Progenitor cell of endocrine pancreas (in vitro differentiated cells): ENCODE data around the gene PALM2AKAP2. TPM values are rescaled to one million over a fixed set of nuclear protein-coding genes. Genes with fewer than 3 reads are reported as not detected.

Experiments
- DNase-seq: peaks from one replicate; pipeline ENCODE4 v3.0.0; 2021; ENCODE audit warnings: low spot score; ENCODE audit not compliant: unreplicated experiment
- H3K27ac Mint-ChIP-seq: 2 replicates; pipeline ENCODE4 v1.8.0; 2021; ENCODE audit warnings: mild to moderate bottlenecking, moderate library complexity, mixed read lengths
- H3K27me3 Mint-ChIP-seq: 2 replicates; pipeline ENCODE4 v1.8.0; 2021; ENCODE audit warnings: mixed read lengths
- H3K36me3 Mint-ChIP-seq: 2 replicates; pipeline ENCODE4 v1.8.0; 2022; ENCODE audit warnings: mixed read lengths; ENCODE audit not compliant: insufficient read depth
- H3K4me1 Mint-ChIP-seq: 2 replicates; pipeline ENCODE4 v1.8.0; 2021; ENCODE audit warnings: low read depth, mixed read lengths
- H3K4me3 Mint-ChIP-seq: 2 replicates; pipeline ENCODE4 v1.8.0; 2021; ENCODE audit warnings: low read depth, mild to moderate bottlenecking, moderate library complexity, mixed read lengths
- H3K9me3 Mint-ChIP-seq: 2 replicates; pipeline ENCODE4 v1.8.0; 2021; ENCODE audit warnings: low read depth, mixed read lengths
- total RNA-seq: library from RNA; stranded (reverse); gene quantifications from 2 replicates; pipeline ENCODE4 v1.2.1, GENCODE V29; 2021
- TF ChIP-seq, protein P1 (sequence below): fragments of 200-600 bp; sonication (generic); IDR thresholded peaks from one replicate; pipeline ENCODE4 v1.5.0; 2021; ENCODE audit warnings: antibody characterized with exemption, mild to moderate bottlenecking; ENCODE audit not compliant: unreplicated experiment

Gene PALM2AKAP2
- total RNA-seq, 1 donor from 2014 or later, result 0.74 TPM

- Mint-ChIP-seq H3K27ac (peak overlapping the region; percentile 87), H3K9me3 (peaks cover 3% of the 10 kb centered on the region), H3K36me3 (no peaks in the 10 kb centered on the region), H3K4me1 (peaks cover 20% of the 10 kb centered on the region), H3K4me3 (no peak overlapping the region), H3K27me3 (peaks cover 6% of the 10 kb centered on the region)
- DNase-seq, result no peak
- TF ChIP-seq, protein P1, sequence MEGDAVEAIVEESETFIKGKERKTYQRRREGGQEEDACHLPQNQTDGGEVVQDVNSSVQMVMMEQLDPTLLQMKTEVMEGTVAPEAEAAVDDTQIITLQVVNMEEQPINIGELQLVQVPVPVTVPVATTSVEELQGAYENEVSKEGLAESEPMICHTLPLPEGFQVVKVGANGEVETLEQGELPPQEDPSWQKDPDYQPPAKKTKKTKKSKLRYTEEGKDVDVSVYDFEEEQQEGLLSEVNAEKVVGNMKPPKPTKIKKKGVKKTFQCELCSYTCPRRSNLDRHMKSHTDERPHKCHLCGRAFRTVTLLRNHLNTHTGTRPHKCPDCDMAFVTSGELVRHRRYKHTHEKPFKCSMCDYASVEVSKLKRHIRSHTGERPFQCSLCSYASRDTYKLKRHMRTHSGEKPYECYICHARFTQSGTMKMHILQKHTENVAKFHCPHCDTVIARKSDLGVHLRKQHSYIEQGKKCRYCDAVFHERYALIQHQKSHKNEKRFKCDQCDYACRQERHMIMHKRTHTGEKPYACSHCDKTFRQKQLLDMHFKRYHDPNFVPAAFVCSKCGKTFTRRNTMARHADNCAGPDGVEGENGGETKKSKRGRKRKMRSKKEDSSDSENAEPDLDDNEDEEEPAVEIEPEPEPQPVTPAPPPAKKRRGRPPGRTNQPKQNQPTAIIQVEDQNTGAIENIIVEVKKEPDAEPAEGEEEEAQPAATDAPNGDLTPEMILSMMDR, result no peak
These were observed 28.7 kb upstream of the PALM2AKAP2 start for GRCh38 chr9:109751253-109751652.

DNA sequence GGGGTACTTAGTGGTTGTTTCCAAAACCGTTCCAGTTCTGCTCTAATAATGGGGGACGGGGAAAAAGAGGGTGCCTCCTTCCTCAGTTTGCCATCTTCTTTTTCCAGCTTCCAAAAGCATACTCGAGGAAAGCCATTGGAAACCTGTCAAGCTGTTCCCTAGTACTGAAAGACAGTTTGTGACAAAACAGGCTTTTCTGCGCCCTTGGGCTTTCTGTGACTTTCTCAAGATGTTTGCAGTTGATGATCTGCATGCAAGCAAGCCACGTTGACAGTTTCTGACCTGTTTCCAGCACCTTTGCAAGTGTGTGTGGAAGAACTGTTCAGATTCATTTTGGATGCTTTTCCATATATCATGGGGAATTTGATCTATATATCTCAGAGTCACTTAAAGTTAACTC is 26.7 kb upstream of the PALM2AKAP2 start:
- Mint-ChIP-seq H3K4me1 (peaks cover 20% of the 10 kb centered on the region), H3K4me3 (no peak overlapping the region), H3K27me3 (peaks cover 20% of the 10 kb centered on the region), H3K36me3 (no peaks in the 10 kb centered on the region), H3K9me3 (peaks cover 3% of the 10 kb centered on the region), H3K27ac (no peak overlapping the region)
- TF ChIP-seq, protein P1, result no peak
- DNase-seq, result no peak

DNA sequence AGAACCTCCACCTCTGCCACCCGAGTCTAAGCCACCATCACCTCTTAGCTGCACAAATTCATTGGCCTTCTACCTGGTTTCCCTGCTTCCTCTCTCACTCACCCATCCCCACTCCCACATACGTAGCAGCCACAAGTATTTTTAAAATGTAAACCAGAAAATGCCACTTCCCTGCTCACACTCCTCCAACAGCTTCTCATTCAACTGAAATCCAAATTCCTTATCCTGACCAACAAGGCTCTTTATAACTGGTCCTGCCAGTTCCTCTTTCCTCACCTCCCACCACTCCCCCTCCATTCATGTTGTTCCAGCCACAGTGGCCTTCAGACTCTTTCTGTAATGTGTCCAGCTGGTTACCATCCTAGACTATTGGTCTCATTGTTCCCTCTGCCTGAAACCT is 25.0 kb upstream of the PALM2AKAP2 start:
- Mint-ChIP-seq H3K27me3 (peaks cover 25% of the 10 kb centered on the region), H3K27ac (no peak overlapping the region), H3K36me3 (no peaks in the 10 kb centered on the region), H3K9me3 (peaks cover 3% of the 10 kb centered on the region), H3K4me1 (peaks cover 20% of the 10 kb centered on the region), H3K4me3 (no peak overlapping the region)
- TF ChIP-seq, protein P1, result no peak
- no peak for DNase-seq

GRCh38 chr9:109759589-109759988 is 20.4 kb upstream of the PALM2AKAP2 start:
- H3K36me3 Mint-ChIP-seq, result no peaks in the 10 kb centered on the region
- no peak overlapping the region for H3K27ac Mint-ChIP-seq
- H3K9me3 Mint-ChIP-seq, result peaks cover 3% of the 10 kb centered on the region
- TF ChIP-seq, protein P1, result no peak
- H3K4me3 Mint-ChIP-seq, result no peak overlapping the region
- peaks cover 5% of the 10 kb centered on the region for H3K4me1 Mint-ChIP-seq
- peaks cover 35% of the 10 kb centered on the region for H3K27me3 Mint-ChIP-seq
- DNase-seq, result no peak

GRCh38 chr9:109765278-109765677 is 14.7 kb upstream of the PALM2AKAP2 start:
- Mint-ChIP-seq H3K27ac (no peak overlapping the region), H3K9me3 (no peaks in the 10 kb centered on the region), H3K4me1 (peaks cover 5% of the 10 kb centered on the region), H3K36me3 (no peaks in the 10 kb centered on the region), H3K27me3 (peaks cover 22% of the 10 kb centered on the region), H3K4me3 (no peak overlapping the region)
- DNase-seq, result no peak
- TF ChIP-seq, protein P1, result no peak
